Right renal pelvis (tissue), 4 donors: ENCODE data around the gene RELCH. TPM values are rescaled to one million over a fixed set of nuclear protein-coding genes. Genes with fewer than 3 reads are reported as not detected.

Experiments
- DNase-seq, 4 donors: peaks; one replicate each; pipeline ENCODE4 v3.0.0-alpha.2; 2013; ENCODE audit warnings: low read depth in 4 of 4, low spot score in 3 of 4, missing footprints in 1 of 4
- polyA plus RNA-seq, 4 donors: library from polyadenylated mRNA; unstranded; fragments of 120-200 nt; gene quantifications; one replicate each; pipeline ENCODE4 v1.2.1, GENCODE V29; 2013; ENCODE audit not compliant: insufficient read length in 4 of 4

Gene RELCH
- polyA plus RNA-seq, 4 donors = 31.8 to 41.2 (median 37.4) TPM

DNA sequence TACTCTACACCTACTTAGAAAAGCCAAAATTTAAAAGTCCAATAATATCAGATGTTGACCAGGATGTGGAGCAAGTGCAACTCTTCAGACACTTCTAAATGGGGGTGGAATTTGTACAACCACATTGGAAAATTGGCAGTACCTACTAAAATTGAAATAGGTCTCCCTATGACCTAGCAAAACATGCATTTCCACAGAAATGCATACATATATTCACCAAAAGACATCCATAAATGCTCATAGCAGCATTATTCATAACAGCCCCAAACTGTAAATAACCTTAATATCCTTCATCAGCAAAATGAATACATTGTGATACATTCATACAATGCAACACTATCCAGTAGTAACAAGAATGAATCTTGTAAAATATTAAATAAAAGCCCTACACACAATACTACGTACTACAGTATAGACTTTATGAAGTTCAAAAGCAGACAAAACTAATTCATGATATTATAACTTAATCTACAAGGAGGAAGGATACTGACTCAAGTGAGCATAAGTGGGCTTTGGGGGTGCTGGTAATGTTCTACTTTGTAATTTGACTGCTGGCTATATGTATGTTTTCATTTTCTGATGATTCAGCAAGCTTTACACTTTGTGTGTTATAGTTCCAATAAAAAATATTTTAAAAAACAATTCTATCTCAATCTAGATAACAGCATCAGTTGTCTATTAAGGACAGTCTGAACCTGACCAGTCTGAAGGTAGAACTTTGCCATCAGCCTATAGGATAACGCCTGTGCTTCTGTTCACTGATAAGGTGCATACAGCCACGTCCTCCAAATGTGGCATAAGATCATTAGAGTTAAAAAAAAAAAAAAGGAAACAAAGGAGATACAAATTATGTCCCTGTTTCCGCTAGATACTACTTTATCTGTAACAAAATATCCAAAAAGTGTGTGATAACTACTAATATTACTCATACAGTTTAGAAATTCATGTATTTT, 131.4 kb downstream of the RELCH start:
- no peak for DNase-seq

DNA sequence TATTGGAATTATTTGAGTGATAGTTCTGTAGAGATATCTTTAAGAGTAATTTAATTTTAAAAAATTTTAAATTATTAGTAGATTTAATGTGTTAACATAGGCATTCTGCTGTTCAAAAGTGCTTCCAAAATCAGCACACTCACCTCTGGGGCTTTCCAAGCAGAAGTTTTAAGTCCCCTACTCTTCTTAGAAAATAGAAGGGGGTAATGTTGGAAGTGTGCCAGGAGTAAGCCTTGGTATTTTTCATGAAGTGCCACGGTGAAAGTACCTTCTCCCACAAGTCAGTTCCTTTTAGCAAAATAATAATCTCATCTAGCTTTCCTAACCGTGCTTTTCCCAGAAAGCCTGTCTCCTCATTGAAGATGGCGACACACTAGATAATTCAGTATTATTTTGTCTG, 134.1 kb downstream of the RELCH start:
- DNase-seq = no peak

DNA sequence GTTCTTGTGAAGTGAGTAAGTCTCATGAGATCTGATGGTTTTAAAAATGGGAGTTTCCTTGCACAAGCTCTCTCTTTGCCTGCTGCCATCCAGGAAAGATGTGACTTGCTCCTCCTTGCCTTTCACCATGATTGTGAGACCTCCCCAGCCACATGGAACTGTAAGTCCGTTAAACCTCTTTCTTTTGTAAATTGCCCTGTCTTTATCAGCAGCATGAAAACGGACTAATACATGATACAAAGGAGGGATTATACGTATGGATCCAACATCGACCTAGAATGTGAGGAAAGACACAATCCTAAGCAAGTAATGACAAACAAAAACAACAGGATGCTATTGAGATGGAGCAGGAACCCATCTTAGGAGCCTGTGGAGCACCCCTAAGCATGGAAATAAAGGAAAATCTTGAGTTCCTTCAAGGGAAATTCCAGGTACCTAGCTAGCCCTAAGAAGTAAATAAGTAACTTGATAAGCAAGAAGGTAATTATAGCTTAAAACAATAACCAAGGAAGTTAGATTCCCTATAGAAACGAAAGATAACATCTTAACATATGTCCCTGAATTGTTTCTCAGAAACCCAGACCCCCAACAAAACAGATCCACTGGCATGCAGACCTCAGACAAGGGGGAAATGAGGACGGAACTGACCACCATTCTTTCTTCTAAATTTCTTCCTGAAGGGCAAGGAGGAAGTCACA, 136.6 kb downstream of the RELCH start:
- no peak for DNase-seq

DNA sequence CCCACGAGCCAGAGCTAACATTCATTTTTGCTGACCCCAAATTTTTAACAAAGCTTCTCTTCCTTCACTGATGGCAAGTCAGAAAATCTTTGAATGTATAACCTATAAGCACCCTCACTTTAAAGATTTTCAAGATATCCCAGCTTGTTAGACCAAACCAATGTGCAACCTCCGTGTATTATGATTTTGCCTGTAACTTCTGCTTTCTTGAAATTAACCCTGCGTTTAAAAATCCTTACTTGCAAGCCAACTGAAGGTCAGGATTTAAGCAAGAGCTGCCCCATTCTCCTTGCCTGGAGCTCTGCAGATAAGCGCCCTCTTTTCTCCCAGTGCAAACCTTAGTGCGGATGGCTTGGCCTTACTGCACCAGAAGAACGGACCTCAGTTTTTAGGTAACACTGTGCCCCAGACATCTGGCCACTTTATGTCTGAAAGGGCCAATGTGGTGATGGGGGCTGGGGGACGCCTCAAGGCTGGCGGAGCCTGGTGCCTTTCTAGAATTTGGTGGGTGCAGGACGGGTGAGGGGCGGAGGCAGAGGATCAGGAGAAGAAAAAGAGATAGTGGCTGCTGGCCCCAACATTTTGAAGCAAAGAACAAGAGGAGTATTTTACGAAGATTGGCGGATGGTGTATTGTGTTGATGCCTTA, 137.2 kb downstream of the RELCH start:
- no peak for DNase-seq

- no peak for DNase-seq
These were observed 138.1 kb downstream of the RELCH start, which contains the start of gene TNFRSF11A for GRCh38 chr18:62324917-62325805. Gene TNFRSF11A, plus strand, starts transcription at chr18:62325310. Its CDS starts 43 bp downstream, at chr18:62325353.

GRCh38 chr18:62325806-62326645, 139.0 kb downstream of the RELCH start:
- DNase-seq = no peak

GRCh38 chr18:62326646-62327348, 139.7 kb downstream of the RELCH start:
- DNase-seq = no peak

GRCh38 chr18:62327977-62328376, 140.9 kb downstream of the RELCH start:
- DNase-seq = no peak

GRCh38 chr18:62328586-62329525, 141.8 kb downstream of the RELCH start:
- DNase-seq = no peak

DNA sequence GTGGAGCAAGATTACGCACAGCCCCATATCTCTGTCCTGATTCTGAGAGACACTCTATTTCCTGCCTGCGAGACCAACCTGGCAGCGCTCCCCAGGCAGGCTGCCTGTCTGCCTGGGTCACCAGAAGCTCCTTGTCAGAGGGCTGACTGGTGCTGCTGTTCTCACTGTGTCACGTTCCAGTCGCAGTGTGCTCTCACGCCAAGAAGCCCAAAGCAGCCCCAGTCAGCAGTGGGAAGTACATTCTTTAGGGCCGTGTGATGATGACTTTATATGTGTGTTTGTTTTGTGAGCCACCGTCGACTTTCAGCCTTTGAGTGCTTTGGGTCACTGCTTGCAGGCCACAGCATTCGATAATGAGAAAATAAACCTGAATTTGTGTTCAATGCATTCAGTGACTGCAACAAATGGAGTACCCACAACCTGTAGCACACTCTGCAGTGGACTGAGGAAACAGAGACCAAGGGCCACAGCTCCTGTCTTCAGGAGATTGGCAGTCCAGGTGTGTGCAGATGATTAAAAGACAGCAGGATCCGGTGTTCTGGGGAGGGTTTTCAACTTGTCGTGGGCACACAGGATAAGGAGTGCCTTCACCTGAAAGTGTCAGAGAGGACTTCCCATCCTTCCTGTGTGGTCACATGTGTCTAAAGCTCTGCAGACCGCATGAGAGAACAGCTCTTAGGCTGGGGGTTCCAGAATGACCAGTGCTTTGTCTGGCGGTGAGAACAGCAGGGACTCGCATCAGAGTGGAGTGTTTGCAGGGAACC, 142.8 kb downstream of the RELCH start:
- DNase-seq = no peak

GRCh38 chr18:62330650-62331049, 143.6 kb downstream of the RELCH start:
- DNase-seq = no peak

DNA sequence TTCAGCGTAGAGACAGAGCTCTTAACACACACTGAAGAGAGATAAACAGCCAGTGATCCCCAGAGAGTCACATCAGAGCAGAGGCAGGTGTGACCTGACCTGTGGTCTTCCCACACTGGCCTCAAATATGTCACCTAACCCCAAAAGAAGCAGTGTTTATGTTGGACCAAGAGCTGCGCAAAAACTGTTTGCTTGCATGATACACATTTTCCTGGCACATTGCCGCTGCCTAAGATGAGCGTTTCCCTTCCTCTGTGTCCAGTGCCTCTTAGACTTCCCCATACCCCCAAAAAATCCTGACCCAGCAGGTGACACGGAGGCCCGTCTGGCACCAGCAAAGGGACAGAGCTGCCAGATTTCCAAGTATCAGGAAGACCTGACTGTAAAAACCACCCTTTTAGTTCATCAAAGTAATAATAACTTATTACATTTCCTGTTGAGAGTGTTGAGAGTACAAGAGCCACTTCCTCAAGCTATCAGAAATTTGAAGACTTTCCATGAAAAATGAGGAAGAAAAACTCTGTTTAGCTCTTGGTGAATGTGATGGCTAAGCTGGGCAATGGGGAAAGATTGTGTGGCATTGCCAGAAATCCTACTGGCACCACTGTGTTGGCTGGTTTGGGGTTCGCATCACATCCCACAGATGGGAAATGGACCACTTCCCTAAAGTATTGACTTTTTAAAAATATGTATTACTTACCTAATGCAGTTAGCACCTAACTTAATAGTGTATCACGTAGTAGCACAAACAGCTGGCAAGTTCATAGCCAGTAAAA, 144.7 kb downstream of the RELCH start:
- no peak for DNase-seq

DNA sequence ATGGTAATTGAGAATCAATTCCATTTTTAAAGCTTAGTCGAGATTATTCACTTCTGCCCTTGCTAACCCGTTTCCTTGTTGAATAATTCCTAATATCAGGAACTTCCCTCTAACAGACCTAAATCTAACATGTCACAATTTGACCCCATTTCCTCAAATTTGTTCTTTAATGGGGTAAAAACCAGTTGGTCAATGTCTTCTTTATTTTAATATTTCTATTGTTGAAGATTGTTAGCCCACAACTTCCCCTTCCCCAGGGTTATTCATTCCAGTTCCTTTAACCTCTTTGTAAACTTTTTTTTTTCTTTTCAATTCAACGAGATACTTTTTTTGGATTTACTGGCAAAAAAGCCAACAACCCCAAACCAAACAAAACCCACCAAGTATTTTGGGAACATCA, 145.4 kb downstream of the RELCH start:
- no peak for DNase-seq

DNA sequence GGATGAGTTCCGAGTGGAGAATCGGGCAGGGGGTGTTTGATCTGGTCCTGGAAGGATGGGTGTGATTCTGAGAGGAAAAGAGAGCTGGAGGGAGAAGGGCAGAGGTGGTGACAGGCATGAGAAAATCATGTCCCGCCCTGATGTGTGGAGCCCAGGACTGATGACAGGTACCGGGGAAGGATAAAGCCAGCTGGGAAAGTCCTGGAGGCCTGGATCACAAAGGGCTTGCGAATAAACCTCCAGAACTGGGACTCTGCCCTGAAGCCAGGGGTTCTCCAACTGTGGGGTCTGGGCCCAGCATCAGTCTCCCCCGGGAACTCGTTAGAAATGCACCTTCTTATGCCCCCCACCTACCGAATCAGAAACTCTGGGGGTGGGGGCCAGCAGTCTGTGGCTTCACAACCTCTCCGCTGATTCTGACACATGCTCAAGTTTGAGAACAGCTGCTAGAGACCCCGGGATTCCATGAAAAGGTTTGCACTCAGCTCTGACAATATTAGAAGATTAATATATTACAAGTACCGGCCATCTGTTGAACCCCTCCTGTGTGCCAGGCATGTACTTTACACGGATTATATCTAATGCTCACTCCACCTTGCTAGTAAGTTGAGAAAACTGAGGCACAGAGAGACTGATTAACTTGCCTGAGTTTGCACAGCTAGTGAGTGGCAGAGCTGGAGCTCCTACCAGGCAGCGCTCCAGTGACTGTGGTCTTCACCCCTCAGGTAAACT, 146.1 kb downstream of the RELCH start:
- DNase-seq = no peak

- no peak for DNase-seq
These were observed 147.1 kb downstream of the RELCH start for GRCh38 chr18:62334120-62334519.
